HepG2 (cell line): ENCODE measurements around the gene MT4.

Source experiments
- CEBPB ChIP-seq: IDR thresholded peaks from 2 replicates; pipeline ENCODE4 v1.6.1; 2011; ENCODE audit warnings: low read depth, low read length, improper control_type of control experiment, borderline replicate concordance
- EP300 ChIP-seq, 3 experiments: sonication (generic) in 1 of 3; formaldehyde crosslinking in 1 of 3; IDR thresholded peaks; 2 replicates each; pipeline versions ENCODE4 v1.5.1 to v1.6.1; 2011 to 2020; ENCODE audit warnings: low read depth in 2 of 3, low read length in 2 of 3, borderline replicate concordance in 1 of 3, improper control_type of control experiment in 1 of 3, mild to moderate bottlenecking in 1 of 3, missing genetic modification reagents in 1 of 3, moderate library complexity in 1 of 3
- HMGXB4 ChIP-seq, 2 experiments: sonication (generic) in 1 of 2; formaldehyde crosslinking in 1 of 2; IDR thresholded peaks; 2 replicates each; pipeline versions ENCODE4 v1.4.0 to v1.6.1; 2018 to 2020; ENCODE audit warnings: missing genetic modification reagents in 2 of 2, borderline replicate concordance in 1 of 2, low read depth in 1 of 2, mild to moderate bottlenecking in 1 of 2, missing biosample characterization in 1 of 2
- NCOR1 ChIP-seq: fragments of 200-600 bp; sonication (generic); IDR thresholded peaks from 2 replicates; pipeline ENCODE4 v1.7.0; 2017; ENCODE audit warnings: antibody characterized with exemption, low read length, borderline replicate concordance
- PHF8 ChIP-seq: sonication (generic); formaldehyde crosslinking; IDR thresholded peaks from 2 replicates; pipeline ENCODE4 v1.5.0; 2020; ENCODE audit warnings: missing genetic modification reagents
- POLR2AphosphoS2 ChIP-seq: IDR thresholded peaks from 2 replicates; pipeline ENCODE4 v1.6.1; 2011; ENCODE audit warnings: low read depth, low read length, improper control_type of control experiment
- POLR2G ChIP-seq: fragments of 200-400 bp; formaldehyde crosslinking; IDR thresholded peaks from 2 replicates; pipeline ENCODE4 v1.6.1; 2018; ENCODE audit warnings: mild to moderate bottlenecking, low read depth, low read length, moderate library complexity
- SMAD1 ChIP-seq: sonication (generic); formaldehyde crosslinking; IDR thresholded peaks from 2 replicates; pipeline ENCODE4 v1.4.0; 2020; ENCODE audit warnings: missing genetic modification reagents, low read depth, mild to moderate bottlenecking, borderline replicate concordance
- SP2 ChIP-seq: sonication (generic); formaldehyde crosslinking; IDR thresholded peaks from 2 replicates; pipeline ENCODE4 v1.5.1; 2020; ENCODE audit warnings: mild to moderate bottlenecking, missing genetic modification reagents
- ZNF510 ChIP-seq: sonication (generic); formaldehyde crosslinking; IDR thresholded peaks from 2 replicates; pipeline ENCODE4 v1.4.0; 2020; ENCODE audit warnings: low read depth, mild to moderate bottlenecking, missing genetic modification reagents
- TF ChIP-seq, protein P1 (sequence below): sonication (generic); formaldehyde crosslinking; IDR thresholded peaks from 2 replicates; pipeline ENCODE4 v1.5.1; 2020; ENCODE audit warnings: mild to moderate bottlenecking, missing genetic modification reagents, moderate library complexity

- no peak for TF ChIP-seq ZNF510 (CRISPR knock-in tag)
- TF ChIP-seq SP2 (CRISPR knock-in tag) = no peak
- no peak for TF ChIP-seq SMAD1 (CRISPR knock-in tag)
- TF ChIP-seq, protein P1, sequence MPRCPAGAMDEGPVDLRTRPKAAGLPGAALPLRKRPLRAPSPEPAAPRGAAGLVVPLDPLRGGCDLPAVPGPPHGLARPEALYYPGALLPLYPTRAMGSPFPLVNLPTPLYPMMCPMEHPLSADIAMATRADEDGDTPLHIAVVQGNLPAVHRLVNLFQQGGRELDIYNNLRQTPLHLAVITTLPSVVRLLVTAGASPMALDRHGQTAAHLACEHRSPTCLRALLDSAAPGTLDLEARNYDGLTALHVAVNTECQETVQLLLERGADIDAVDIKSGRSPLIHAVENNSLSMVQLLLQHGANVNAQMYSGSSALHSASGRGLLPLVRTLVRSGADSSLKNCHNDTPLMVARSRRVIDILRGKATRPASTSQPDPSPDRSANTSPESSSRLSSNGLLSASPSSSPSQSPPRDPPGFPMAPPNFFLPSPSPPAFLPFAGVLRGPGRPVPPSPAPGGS = no peak
- no peak for TF ChIP-seq NCOR1
- no peak for TF ChIP-seq CEBPB
- TF ChIP-seq EP300 (IDR thresholded peaks at IDR 0.05; ENCODE audit: low read depth in 2 of 2, low read length in 2 of 2) = no peak
- no peak for TF ChIP-seq EP300 (CRISPR knock-in tag; IDR thresholded peaks at IDR 0.05; ENCODE audit: borderline replicate concordance)
- TF ChIP-seq PHF8 (CRISPR knock-in tag) = no peak
- TF ChIP-seq POLR2AphosphoS2 = no peak
- TF ChIP-seq POLR2G = no peak
- no peak for TF ChIP-seq HMGXB4 (CRISPR knock-in tag; IDR thresholded peaks at IDR 0.05; ENCODE audit: borderline replicate concordance in 1 of 2, low read depth in 1 of 2)
Observed at GRCh38 chr16:56614549-56614991, 49.7 kb downstream of the MT4 start.
